ENCODE measurements around the gene CTAG1B.

CTAG1B gene

GRCh38 chrX:154602226-154602625 lies 16.9 kb downstream of the CTAG1B start:
- peaks cover 0 to 2% of the 10 kb centered on the region in 2 donors for H3K9me3 ChIP-seq (replicated peaks in 1 of 2; ENCODE audit: control insufficient read depth in 2 of 2, insufficient read depth in 1 of 2, low read depth in 1 of 2, low read length in 2 of 2)
- no peak overlapping the region for H4K91ac ChIP-seq (ENCODE audit: low read depth, low read length, poor library complexity)
- H3K4me2 ChIP-seq (ENCODE audit: insufficient read depth, low read length, poor library complexity, severe bottlenecking) = no peak overlapping the region
- H3K27ac ChIP-seq (replicated peaks; ENCODE audit: low read length) = no peak overlapping the region
- no peak overlapping the region for H3K9ac ChIP-seq (ENCODE audit: low read depth, low read length, poor library complexity)
- H2BK15ac ChIP-seq (ENCODE audit: low read length) = no peak overlapping the region
- H3K4me1 ChIP-seq (ENCODE audit: control insufficient read depth in 2 of 2, insufficient read depth in 1 of 2, low read depth in 1 of 2, low read length in 2 of 2) = no peaks in the 10 kb centered on the region
- H2BK5ac ChIP-seq (ENCODE audit: low read length) = no peak overlapping the region
- no peak overlapping the region for H3K23ac ChIP-seq (ENCODE audit: low read depth, low read length, poor library complexity)
- no CpG with 5 or more reads among the region's 13 CpGs for WGBS, 2 donors (ENCODE audit: extremely low coverage in 2 of 2, insufficient read length in 2 of 2, insufficient replicate concordance in 1 of 2)
- H3K79me1 ChIP-seq (ENCODE audit: low read depth, low read length) = no peaks in the 10 kb centered on the region
- no peak overlapping the region for H3K4me3 ChIP-seq (ENCODE audit: low read length in 2 of 2)
- no peak overlapping the region for H2AFZ ChIP-seq (ENCODE audit: low read length)
- H3K4ac ChIP-seq (ENCODE audit: low read length) = no peak overlapping the region
- peaks cover 0 to 18% (median 0%) of the 10 kb centered on the region in 3 experiments for H3K27me3 ChIP-seq (ENCODE audit: control insufficient read depth in 3 of 3, insufficient read depth in 3 of 3, low read depth in 1 of 3, low read length in 3 of 3)
- DNase-seq (ENCODE audit: low spot score) = no peak
- no peak overlapping the region for H3K18ac ChIP-seq (ENCODE audit: low read length)
- H2BK12ac ChIP-seq (ENCODE audit: low read length) = no peak overlapping the region
- no peak overlapping the region for H3K14ac ChIP-seq (ENCODE audit: low read length)
- H2BK120ac ChIP-seq (ENCODE audit: low read depth, low read length) = no peak overlapping the region
- H4K8ac ChIP-seq (ENCODE audit: low read depth, low read length) = no peak overlapping the region
- H3K36me3 ChIP-seq (replicated peaks in 1 of 2; ENCODE audit: control insufficient read depth in 2 of 2, insufficient read depth in 2 of 2, low read length in 2 of 2) = no peaks in the 10 kb centered on the region
- no peak overlapping the region for H2AK5ac ChIP-seq (ENCODE audit: low read depth, low read length)

DNA sequence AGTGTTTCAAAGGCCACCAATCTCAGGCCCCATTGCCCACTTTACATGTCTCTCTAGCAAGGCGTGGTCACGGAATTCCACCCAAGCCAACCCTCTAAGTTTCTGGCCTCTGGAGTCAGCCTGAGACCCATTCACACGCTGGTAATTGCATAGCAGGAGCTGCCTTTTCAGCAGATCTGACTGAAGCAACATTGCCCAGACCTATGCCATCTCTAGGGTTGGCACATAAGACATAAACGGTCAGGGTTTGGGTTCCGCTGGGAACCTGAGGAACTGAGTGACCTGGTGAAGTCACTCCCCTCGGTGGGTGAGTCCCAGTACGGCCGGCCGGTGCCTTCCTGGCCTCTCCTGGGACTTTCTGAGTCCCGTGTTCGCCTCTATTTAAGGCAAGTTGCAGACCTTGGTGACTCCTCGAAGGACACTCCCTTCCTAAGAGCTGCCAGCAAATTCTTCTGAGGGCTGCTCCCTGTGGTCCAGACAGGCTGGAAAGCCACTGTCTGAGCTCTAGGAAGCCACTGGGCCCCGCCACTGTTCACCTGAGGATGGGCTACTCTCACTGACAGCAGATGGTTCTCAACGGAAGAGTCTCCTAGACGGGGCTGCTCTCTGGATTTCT lies 18.2 kb downstream of the CTAG1B start:
- Histone ChIP-seq H3K36me3 (replicated peaks in 1 of 2; ENCODE audit: control insufficient read depth in 2 of 2, insufficient read depth in 2 of 2, low read length in 2 of 2) (no peaks in the 10 kb centered on the region), H3K23ac (ENCODE audit: low read depth, low read length, poor library complexity) (no peak overlapping the region), H3K4ac (ENCODE audit: low read length) (no peak overlapping the region), H2BK12ac (ENCODE audit: low read length) (no peak overlapping the region), H2BK5ac (ENCODE audit: low read length) (no peak overlapping the region), H3K79me1 (ENCODE audit: low read depth, low read length) (no peaks in the 10 kb centered on the region), H4K8ac (ENCODE audit: low read depth, low read length) (no peak overlapping the region), H3K27ac (replicated peaks; ENCODE audit: low read length) (no peak overlapping the region), H3K4me1 (ENCODE audit: control insufficient read depth in 2 of 2, insufficient read depth in 1 of 2, low read depth in 1 of 2, low read length in 2 of 2) (peaks cover 2 to 9% of the 10 kb centered on the region in 2 donors), H2BK15ac (ENCODE audit: low read length) (no peak overlapping the region), H3K4me3 (ENCODE audit: low read length in 2 of 2) (no peak overlapping the region), H3K14ac (ENCODE audit: low read length) (no peak overlapping the region), H2BK120ac (ENCODE audit: low read depth, low read length) (no peak overlapping the region), H2AFZ (ENCODE audit: low read length) (no peak overlapping the region), H2AK5ac (ENCODE audit: low read depth, low read length) (no peak overlapping the region), H3K27me3 (ENCODE audit: control insufficient read depth in 3 of 3, insufficient read depth in 3 of 3, low read depth in 1 of 3, low read length in 3 of 3) (peaks cover 0 to 14% (median 0%) of the 10 kb centered on the region in 3 experiments), H3K9me3 (replicated peaks in 1 of 2; ENCODE audit: control insufficient read depth in 2 of 2, insufficient read depth in 1 of 2, low read depth in 1 of 2, low read length in 2 of 2) (peaks cover 0 to 4% of the 10 kb centered on the region in 2 donors), H3K18ac (ENCODE audit: low read length) (no peak overlapping the region), H4K91ac (ENCODE audit: low read depth, low read length, poor library complexity) (no peak overlapping the region), H3K4me2 (ENCODE audit: insufficient read depth, low read length, poor library complexity, severe bottlenecking) (no peak overlapping the region), H3K9ac (ENCODE audit: low read depth, low read length, poor library complexity) (no peak overlapping the region)
- WGBS, 2 donors (ENCODE audit: extremely low coverage in 2 of 2, insufficient read length in 2 of 2, insufficient replicate concordance in 1 of 2) = no CpG with 5 or more reads among the region's 15 CpGs
- DNase-seq (ENCODE audit: low spot score) = no peak

DNA sequence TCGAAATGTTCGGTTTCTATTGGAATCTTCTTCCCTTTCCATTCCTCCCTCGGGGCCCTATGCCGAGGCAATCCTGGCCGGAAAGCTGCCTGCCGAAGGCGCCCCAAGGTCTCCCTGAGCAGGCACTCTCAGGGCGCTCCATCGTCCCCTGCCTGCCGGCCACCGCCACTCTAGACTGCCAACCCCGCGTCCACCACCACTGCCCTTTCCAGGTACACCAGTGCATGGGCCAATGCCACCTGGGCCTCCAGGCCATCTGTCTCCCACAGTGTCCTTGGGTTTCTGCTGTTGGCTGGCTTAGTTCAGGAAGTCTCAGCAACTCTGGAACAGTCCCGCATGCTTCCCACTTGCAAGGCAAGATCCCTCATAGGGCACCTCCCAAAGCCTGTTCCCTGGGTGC lies 19.6 kb downstream of the CTAG1B start:
- no peak for DNase-seq (ENCODE audit: low spot score)

DNA sequence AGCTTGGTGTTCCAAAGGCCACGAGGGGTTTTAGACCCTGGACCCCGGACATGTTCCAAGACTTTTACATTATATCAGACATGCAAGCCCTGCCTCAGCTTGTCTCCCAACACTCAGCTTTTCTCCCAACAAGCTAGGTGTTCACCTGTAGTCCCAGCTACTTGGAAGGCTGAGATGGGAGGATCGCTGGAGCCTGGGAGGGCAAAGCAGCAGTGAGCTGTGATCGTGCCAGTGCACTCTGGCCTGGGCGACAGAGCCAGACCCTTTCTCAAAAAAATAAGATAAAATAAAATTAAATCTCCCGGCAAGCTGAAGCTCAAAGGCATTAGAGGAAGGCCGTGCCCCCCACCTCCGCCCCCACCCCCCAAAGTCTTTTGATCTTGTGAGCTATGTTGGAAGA lies 20.4 kb downstream of the CTAG1B start:
- no peak for DNase-seq (ENCODE audit: low spot score)
- no peak overlapping the region for H2AK5ac ChIP-seq (ENCODE audit: low read depth, low read length)

More for the DNA sequence above, 19.6 kb downstream of the CTAG1B start:
- no peaks in the 10 kb centered on the region for H3K79me1 ChIP-seq (ENCODE audit: low read depth, low read length)
- no peak overlapping the region for H3K27ac ChIP-seq (replicated peaks; ENCODE audit: low read length)
- H2BK12ac ChIP-seq (ENCODE audit: low read length) = no peak overlapping the region
- no peak overlapping the region for H4K8ac ChIP-seq (ENCODE audit: low read depth, low read length)
- no peak overlapping the region for H3K9ac ChIP-seq (ENCODE audit: low read depth, low read length, poor library complexity)
- H2BK120ac ChIP-seq (ENCODE audit: low read depth, low read length) = no peak overlapping the region
- peaks cover 0 to 14% (median 0%) of the 10 kb centered on the region in 3 experiments for H3K27me3 ChIP-seq (ENCODE audit: control insufficient read depth in 3 of 3, insufficient read depth in 3 of 3, low read depth in 1 of 3, low read length in 3 of 3)
- H3K18ac ChIP-seq (ENCODE audit: low read length) = no peak overlapping the region
- H2AK5ac ChIP-seq (ENCODE audit: low read depth, low read length) = no peak overlapping the region
- H4K91ac ChIP-seq (ENCODE audit: low read depth, low read length, poor library complexity) = no peak overlapping the region
- H3K4ac ChIP-seq (ENCODE audit: low read length) = no peak overlapping the region
- H3K4me2 ChIP-seq (ENCODE audit: insufficient read depth, low read length, poor library complexity, severe bottlenecking) = no peak overlapping the region
- no CpG with 5 or more reads among the region's 14 CpGs for WGBS, 2 donors (ENCODE audit: extremely low coverage in 2 of 2, insufficient read length in 2 of 2, insufficient replicate concordance in 1 of 2)
- H2BK5ac ChIP-seq (ENCODE audit: low read length) = no peak overlapping the region
- H3K9me3 ChIP-seq (replicated peaks in 1 of 2; ENCODE audit: control insufficient read depth in 2 of 2, insufficient read depth in 1 of 2, low read depth in 1 of 2, low read length in 2 of 2) = peaks cover 0 to 4% of the 10 kb centered on the region in 2 donors
- H2AFZ ChIP-seq (ENCODE audit: low read length) = no peak overlapping the region
- no peaks in the 10 kb centered on the region for H3K36me3 ChIP-seq (replicated peaks in 1 of 2; ENCODE audit: control insufficient read depth in 2 of 2, insufficient read depth in 2 of 2, low read length in 2 of 2)
- no peak overlapping the region for H3K4me3 ChIP-seq (ENCODE audit: low read length in 2 of 2)
- no peak overlapping the region for H3K23ac ChIP-seq (ENCODE audit: low read depth, low read length, poor library complexity)
- no peak overlapping the region for H3K14ac ChIP-seq (ENCODE audit: low read length)
- peaks cover 2 to 9% of the 10 kb centered on the region in 2 donors for H3K4me1 ChIP-seq (ENCODE audit: control insufficient read depth in 2 of 2, insufficient read depth in 1 of 2, low read depth in 1 of 2, low read length in 2 of 2)
- H2BK15ac ChIP-seq (ENCODE audit: low read length) = no peak overlapping the region

More for the DNA sequence above, 20.4 kb downstream of the CTAG1B start:
- no peak overlapping the region for H2BK120ac ChIP-seq (ENCODE audit: low read depth, low read length)
- H3K4ac ChIP-seq (ENCODE audit: low read length) = no peak overlapping the region
- H3K4me2 ChIP-seq (ENCODE audit: insufficient read depth, low read length, poor library complexity, severe bottlenecking) = no peak overlapping the region
- no peak overlapping the region for H3K27ac ChIP-seq (replicated peaks; ENCODE audit: low read length)
- peaks cover 2 to 9% of the 10 kb centered on the region in 2 donors for H3K4me1 ChIP-seq (ENCODE audit: control insufficient read depth in 2 of 2, insufficient read depth in 1 of 2, low read depth in 1 of 2, low read length in 2 of 2)
- no peak overlapping the region for H2BK5ac ChIP-seq (ENCODE audit: low read length)
- no peak overlapping the region for H2BK12ac ChIP-seq (ENCODE audit: low read length)
- no peak overlapping the region for H3K14ac ChIP-seq (ENCODE audit: low read length)
- no peak overlapping the region for H3K4me3 ChIP-seq (ENCODE audit: low read length in 2 of 2)
- H3K79me1 ChIP-seq (ENCODE audit: low read depth, low read length) = no peaks in the 10 kb centered on the region
- no peak overlapping the region for H4K91ac ChIP-seq (ENCODE audit: low read depth, low read length, poor library complexity)
- H3K9me3 ChIP-seq (replicated peaks in 1 of 2; ENCODE audit: control insufficient read depth in 2 of 2, insufficient read depth in 1 of 2, low read depth in 1 of 2, low read length in 2 of 2) = peaks cover 0 to 4% of the 10 kb centered on the region in 2 donors
- WGBS, 2 donors (ENCODE audit: extremely low coverage in 2 of 2, insufficient read length in 2 of 2, insufficient replicate concordance in 1 of 2) = no CpG with 5 or more reads among the region's 8 CpGs
- no peak overlapping the region for H3K23ac ChIP-seq (ENCODE audit: low read depth, low read length, poor library complexity)
- no peak overlapping the region for H3K18ac ChIP-seq (ENCODE audit: low read length)
- H2AFZ ChIP-seq (ENCODE audit: low read length) = no peak overlapping the region
- no peak overlapping the region for H2BK15ac ChIP-seq (ENCODE audit: low read length)
- H3K36me3 ChIP-seq (replicated peaks in 1 of 2; ENCODE audit: control insufficient read depth in 2 of 2, insufficient read depth in 2 of 2, low read length in 2 of 2) = no peaks in the 10 kb centered on the region
- no peak overlapping the region for H3K9ac ChIP-seq (ENCODE audit: low read depth, low read length, poor library complexity)
- H3K27me3 ChIP-seq (ENCODE audit: control insufficient read depth in 3 of 3, insufficient read depth in 3 of 3, low read depth in 1 of 3, low read length in 3 of 3) = peaks cover 0 to 12% (median 0%) of the 10 kb centered on the region in 3 experiments
- no peak overlapping the region for H4K8ac ChIP-seq (ENCODE audit: low read depth, low read length)
